CD4-positive, alpha-beta T cell treated with Interleukin-12 subunit alpha and Interleukin-12 subunit beta, for 1 hour (primary cell): ENCODE data around the gene LRRC26.

Experiments
- DNase-seq: peaks from one replicate; pipeline ENCODE4 v3.0.0-alpha.2; 2020

The LRRC26 gene

GRCh38 chr9:137181680-137182079, 11.8 kb upstream of the LRRC26 start:
- no peak for DNase-seq

DNA sequence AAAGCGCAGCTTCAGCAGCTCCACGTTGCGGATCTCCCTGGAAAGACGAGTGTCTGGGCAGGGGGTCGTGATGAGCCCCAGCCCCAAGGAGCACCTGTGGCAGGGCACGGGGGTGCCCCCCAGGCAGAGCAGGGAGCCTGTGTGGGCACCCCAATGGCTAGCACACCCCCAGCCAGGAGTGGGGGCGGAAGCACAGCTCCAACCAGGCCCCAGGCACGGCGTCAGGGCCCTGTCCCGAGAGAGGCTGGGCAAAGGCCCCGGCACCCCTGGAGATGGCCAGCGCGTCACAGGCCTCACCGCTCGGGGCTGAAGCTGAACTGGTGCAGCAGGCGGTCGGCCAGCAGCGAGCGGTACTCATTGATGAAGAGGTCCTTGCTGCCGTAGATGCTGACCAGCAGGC, 10.6 kb upstream of the LRRC26 start:
- no peak for DNase-seq

GRCh38 chr9:137179761-137180160, 9.9 kb upstream of the LRRC26 start:
- no peak for DNase-seq

- no peak for DNase-seq
Observed at GRCh38 chr9:137178939-137179630, 9.2 kb upstream of the LRRC26 start.

- no peak for DNase-seq
Observed at GRCh38 chr9:137178201-137178938, 8.5 kb upstream of the LRRC26 start.

DNA sequence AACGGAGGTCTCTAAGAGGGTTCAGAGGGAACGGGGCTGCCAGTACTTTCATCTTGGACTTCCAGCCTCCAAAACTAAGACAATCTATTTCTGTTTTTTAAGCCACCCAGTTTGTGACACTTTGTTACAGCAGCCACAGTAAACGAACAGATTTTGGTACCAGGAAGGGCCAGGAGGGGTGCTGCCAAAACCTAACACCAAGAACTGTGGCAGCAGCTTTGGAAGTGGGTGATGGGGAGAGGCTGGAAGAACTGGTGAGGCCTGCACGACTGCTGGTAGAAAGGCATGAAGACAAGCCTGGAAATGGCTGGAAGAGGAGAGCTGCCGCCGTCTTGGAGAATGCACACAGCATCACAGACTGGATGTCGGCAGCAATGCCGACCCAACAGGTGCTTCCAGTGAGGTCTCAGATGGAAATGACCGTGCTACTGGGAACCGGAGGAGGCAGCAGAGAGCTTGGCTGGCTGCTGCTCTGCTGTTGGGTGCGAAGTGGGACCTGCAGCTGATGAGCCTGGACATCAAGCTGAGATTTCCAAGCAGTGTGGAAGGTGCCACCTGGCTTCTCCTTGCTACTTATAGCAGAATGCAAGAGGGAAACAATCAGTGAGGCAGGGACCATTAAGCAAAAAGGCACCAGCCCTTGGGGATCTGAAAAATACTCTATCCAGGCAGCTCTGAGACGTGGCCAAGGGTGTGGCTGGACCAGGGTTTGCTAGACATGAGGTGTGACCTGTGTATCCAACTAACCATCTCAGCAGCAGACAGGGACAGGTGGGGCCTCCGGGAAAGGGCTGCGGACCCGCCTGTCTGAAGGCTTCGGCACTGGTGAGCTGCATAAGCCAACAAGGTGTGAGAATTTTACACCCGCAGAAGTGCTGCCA, 6.7 kb upstream of the LRRC26 start:
- DNase-seq, result peak; percentile 21

- DNase-seq, result no peak
Observed at GRCh38 chr9:137175345-137175961, 5.6 kb upstream of the LRRC26 start.

- no peak for DNase-seq
Observed at GRCh38 chr9:137174722-137175293, 5.0 kb upstream of the LRRC26 start.

DNA sequence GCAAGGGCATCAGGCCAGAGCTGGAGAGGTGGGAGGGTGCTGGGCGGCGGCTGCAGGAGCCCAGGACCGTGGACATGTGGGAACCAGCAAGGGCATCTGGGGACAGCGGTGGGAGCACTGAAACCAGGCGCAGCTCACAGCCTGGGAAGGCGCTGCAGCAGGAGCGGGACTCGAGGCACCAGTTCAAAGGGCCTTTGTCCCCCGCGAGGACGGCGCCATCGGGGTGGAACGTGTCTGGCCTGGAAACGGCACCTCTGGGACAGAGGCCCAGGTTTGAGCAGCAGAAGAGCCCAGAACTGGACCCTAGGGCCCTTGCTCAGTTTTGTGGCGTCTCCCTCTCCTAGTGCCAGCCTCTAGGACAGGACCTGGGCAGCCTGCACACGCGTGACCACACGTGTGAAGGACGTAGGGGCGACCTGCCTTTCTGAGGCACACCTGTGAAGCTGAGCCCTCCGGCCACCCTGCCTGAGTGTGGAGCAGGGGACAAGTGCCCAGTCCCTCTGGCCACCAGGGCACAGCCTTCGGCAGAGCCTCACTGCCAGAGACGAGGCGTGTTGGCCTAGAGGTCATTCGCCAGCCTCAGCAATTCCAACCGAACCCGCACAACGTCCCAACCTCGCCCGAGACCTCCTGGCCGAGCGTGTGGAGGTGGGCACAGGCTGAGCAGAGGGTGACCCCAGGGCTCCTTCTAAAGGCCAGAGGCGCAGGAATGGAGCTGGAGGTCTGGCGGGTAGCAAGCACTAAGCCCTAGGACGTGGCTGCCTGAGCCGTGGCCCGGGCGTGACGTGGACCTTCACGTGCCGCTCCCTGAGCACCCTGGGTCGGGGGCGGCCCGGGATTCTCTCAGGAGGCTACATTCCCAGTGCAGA, 4.2 kb upstream of the LRRC26 start:
- no peak for DNase-seq

GRCh38 chr9:137172901-137173795, 3.3 kb upstream of the LRRC26 start:
- DNase-seq, result no peak

- no peak for DNase-seq
Observed at GRCh38 chr9:137171149-137171900, 1.5 kb upstream of the LRRC26 start.

DNA sequence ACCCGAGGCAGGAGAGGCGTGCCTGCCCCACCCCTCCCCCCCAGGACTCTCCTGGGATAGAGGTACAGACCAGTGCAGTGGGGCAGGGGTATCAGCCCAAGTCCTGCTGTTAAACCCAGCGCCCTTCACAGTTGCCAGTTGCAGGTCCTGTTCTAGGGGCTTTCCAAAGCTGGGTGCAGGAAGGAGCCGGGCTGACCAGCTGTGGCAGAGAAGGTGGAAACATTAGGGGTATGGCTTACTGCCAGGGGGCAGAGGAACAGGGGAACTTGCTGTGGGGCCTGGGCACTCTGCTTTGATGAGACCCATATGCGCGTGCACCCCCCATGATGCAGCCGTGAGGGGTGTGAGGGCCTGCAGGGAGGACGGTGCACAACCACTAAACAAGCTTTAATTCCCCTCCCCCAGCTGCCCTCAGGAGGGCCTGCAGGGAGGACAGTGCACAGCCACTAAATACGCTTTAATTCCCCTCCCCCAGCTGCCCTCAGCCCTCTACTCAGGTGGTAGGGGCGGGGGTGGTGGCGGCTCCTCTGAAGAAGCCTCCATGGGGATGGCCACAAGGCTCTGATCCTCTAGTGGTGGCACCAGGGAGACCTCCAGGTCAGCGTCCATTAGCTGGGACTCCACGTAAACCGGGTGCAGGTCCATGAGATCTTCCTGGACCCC, 766 bp upstream of the LRRC26 start:
- DNase-seq, result no peak

- DNase-seq, result peak; percentile 11
Observed at GRCh38 chr9:137168904-137169856, 671 bp downstream of the LRRC26 start.

GRCh38 chr9:137168573-137168903, 1.3 kb downstream of the LRRC26 start:
- DNase-seq, result no peak

DNA sequence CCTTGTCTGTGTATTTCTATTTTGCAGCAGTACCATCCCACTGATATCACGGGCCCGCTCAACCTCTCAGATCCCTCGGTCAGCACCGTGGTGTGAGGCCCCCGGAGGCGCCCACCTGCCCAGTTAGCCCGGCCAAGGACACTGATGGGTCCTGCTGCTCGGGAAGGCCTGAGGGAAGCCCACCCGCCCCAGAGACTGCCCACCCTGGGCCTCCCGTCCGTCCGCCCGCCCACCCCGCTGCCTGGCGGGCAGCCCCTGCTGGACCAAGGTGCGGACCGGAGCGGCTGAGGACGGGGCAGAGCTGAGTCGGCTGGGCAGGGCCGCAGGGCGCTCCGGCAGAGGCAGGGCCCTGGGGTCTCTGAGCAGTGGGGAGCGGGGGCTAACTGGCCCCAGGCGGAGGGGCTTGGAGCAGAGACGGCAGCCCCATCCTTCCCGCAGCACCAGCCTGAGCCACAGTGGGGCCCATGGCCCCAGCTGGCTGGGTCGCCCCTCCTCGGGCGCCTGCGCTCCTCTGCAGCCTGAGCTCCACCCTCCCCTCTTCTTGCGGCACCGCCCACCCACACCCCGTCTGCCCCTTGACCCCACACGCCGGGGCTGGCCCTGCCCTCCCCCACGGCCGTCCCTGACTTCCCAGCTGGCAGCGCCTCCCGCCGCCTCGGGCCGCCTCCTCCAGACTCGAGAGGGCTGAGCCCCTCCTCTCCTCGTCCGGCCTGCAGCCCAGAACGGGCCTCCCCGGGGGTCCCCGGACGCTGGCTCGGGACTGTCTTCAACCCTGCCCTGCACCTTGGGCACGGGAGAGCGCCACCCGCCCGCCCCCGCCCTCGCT, 1.9 kb downstream of the LRRC26 start:
- DNase-seq, result no peak

GRCh38 chr9:137167277-137167746, 2.5 kb downstream of the LRRC26 start:
- no peak for DNase-seq
